ENCODE results near the gene CCDC124.

DNA sequence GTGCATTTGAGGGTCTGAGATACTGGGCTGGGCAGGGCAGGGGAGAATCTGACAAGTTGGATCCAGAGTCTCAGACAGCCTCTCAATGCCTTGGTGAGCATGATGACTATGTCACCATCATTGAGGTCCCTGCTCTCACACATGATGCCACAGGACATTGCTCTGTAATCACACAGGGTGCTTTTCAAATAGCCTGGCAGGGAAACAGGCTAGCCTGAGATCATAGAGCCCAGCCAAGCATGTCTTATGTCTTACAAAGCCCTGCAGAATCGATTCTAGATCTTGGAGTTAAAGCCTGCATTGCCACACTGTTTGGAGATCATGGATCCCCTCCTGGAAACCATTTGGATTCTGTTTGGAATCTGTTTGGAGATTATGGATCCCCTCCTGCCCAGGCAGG is 39.4 kb downstream of the CCDC124 start:
- TF ChIP-seq, protein P1, sequence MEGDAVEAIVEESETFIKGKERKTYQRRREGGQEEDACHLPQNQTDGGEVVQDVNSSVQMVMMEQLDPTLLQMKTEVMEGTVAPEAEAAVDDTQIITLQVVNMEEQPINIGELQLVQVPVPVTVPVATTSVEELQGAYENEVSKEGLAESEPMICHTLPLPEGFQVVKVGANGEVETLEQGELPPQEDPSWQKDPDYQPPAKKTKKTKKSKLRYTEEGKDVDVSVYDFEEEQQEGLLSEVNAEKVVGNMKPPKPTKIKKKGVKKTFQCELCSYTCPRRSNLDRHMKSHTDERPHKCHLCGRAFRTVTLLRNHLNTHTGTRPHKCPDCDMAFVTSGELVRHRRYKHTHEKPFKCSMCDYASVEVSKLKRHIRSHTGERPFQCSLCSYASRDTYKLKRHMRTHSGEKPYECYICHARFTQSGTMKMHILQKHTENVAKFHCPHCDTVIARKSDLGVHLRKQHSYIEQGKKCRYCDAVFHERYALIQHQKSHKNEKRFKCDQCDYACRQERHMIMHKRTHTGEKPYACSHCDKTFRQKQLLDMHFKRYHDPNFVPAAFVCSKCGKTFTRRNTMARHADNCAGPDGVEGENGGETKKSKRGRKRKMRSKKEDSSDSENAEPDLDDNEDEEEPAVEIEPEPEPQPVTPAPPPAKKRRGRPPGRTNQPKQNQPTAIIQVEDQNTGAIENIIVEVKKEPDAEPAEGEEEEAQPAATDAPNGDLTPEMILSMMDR (IDR thresholded peaks at IDR 0.05; ENCODE audit: insufficient read depth, low read length, poor library complexity, severe bottlenecking) = no peak
- no peak for TF ChIP-seq EZH2phosphoT487 (conservative IDR thresholded peaks at IDR 0.05; ENCODE audit: low read length)
